ENCODE data around the gene CDC42. TPM values are rescaled to one million over a fixed set of nuclear protein-coding genes. Genes with fewer than 3 reads are reported as not detected.

CDC42 gene
- total and polyA plus RNA-seq, 2 of the 13 experiments (the other 11 are each of a cell fraction or from before 2014, with no cell fraction given): 138 to 237 TPM

GRCh38 chr1:22131875-22132486 is 79.5 kb downstream of the CDC42 start (continued):
- TF ChIP-seq ZNF687 (CRISPR knock-in tag; IDR thresholded peaks at IDR 0.05) (peak; percentile 28; the same call in 1 of the 2 replicates), FOXC1 (CRISPR knock-in tag; IDR thresholded peaks at IDR 0.05; ENCODE audit: borderline replicate concordance) (0 out of 2 replicates have a peak, but pooled peaks have one; percentile 44), AHR (CRISPR knock-in tag; IDR thresholded peaks at IDR 0.05) (no peak), ZNF841 (CRISPR knock-in tag; IDR thresholded peaks at IDR 0.05; ENCODE audit: borderline replicate concordance) (no peak), ZC3H13 (CRISPR knock-in tag; IDR thresholded peaks at IDR 0.05) (no peak), ZNF777 (CRISPR knock-in tag; IDR thresholded peaks at IDR 0.05) (no peak), ZNF737 (CRISPR knock-in tag; IDR thresholded peaks at IDR 0.05; ENCODE audit: borderline replicate concordance) (no peak), RBAK (CRISPR knock-in tag; IDR thresholded peaks at IDR 0.05) (no peak), ZNF547 (CRISPR knock-in tag; IDR thresholded peaks at IDR 0.05) (no peak), GMEB2 (CRISPR knock-in tag; IDR thresholded peaks at IDR 0.05; ENCODE audit: low read depth) (no peak), PATZ1 (CRISPR knock-in tag; IDR thresholded peaks at IDR 0.05) (peak; percentile 51), CBFB (CRISPR knock-in tag; IDR thresholded peaks at IDR 0.05) (no peak), CEBPZ (IDR thresholded peaks at IDR 0.05; ENCODE audit: low read length) (no peak), ZFY (CRISPR knock-in tag; IDR thresholded peaks at IDR 0.05) (no peak), EZH2 (conservative IDR thresholded peaks at IDR 0.05; ENCODE audit: low read depth, low read length) (no peak), ZFP37 (CRISPR knock-in tag; IDR thresholded peaks at IDR 0.05; ENCODE audit: borderline replicate concordance) (no peak), KDM5B (CRISPR knock-in tag; IDR thresholded peaks at IDR 0.05; ENCODE audit: borderline replicate concordance) (no peak; the same call in 1 of the 2 replicates), TAF15 (IDR thresholded peaks at IDR 0.05; ENCODE audit: low read depth, low read length, poor library complexity, severe bottlenecking) (no peak)

Measured in HepG2 (cell line).